UCSD-AML1 (cell line): ENCODE measurements around the gene SLC27A4.
A peak's percentile ranks its signal among the peaks of the same experiment; 100 is the strongest.
"Not testable (repeated sequence)": the region's sequence is repeated elsewhere in the genome, so short reads cannot be mapped to it uniquely, and the experiment has no call there.

Experiments
- DNase-seq: peaks from one replicate; lab custom pipeline; 2025; ENCODE audit not compliant: unreplicated experiment; lab: John Stamatoyannopoulos, UW

Gene SLC27A4

DNA sequence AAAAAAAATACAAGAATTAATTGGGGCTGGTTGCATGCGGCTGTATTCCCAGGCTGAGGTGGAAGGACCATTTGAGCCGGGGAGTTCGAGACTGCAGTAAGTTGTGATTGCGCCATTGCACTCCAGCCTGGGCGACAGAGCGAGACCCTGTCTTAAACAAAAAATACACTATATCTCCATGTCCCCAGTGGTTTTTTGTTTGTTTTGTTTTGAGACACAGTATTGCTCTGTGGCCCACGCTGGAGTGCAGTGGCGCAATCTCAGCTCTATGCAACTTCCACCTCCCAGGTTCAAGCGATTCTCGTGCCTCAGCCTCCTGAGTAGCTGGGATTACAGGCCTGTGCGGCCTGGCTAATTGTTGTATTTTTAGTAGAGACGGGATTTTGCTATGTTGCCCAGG lies 16.5 kb upstream of the SLC27A4 start:
- no peak for DNase-seq

DNA sequence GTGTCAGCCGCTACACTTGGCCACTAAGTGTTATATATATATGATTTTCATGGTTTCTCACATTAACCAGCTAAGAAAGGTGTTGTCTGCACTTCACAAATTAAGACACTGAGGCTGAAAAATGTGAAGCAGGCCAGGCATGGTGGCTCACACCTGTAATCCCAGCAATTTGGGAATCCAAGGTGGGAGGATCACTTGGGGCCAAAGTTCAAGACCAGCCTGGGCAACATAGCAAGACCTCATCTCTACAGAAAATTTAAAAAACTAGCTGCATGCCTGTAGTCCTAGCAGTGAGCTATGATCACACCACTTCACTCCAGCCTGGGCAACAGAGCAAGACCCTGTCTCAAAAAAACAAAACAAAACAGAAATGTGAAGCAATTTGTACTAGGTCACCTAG lies 15.9 kb upstream of the SLC27A4 start:
- DNase-seq = no peak

DNA sequence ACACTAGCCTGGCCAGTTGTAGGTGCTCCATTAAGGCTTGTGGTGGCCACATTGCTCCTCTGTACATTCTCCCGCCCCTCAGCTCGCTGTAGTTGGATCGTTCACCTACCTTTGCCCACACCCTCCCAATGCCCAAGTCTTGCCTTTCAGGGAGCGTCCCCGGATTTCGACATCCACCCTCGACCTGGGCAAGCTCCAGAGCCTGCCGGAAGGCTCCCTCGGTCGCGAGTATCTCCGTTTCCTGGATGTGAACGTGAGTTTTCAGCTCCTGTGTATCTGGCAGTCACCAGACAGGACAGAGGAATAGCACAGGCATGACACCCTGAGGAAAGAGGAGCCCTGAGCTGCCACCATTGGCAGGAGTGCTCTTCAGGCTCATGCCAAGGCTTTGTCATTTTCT lies 14.7 kb upstream of the SLC27A4 start:
- no peak for DNase-seq

DNA sequence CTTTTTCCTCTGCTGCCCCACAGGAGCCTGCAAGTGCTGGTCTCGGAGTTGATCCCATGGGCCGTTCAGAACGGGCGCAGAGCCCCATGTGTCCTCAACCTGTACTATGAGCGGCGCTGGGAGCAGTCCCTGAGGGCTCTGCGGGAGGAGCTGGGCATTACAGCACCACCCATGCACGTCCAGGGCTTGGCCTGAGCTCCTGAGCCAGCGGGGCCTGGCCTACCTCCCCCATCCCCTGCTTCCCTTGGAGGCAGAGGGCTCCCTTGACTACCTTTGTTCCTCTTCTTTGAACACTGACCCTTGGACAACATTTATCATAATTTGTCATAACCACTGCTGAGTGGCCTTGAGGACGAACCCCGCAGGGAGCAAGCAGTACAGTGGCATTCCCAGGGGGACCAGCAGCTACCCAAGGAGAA lies 6.9 kb upstream of the SLC27A4 start:
- no peak for DNase-seq

DNA sequence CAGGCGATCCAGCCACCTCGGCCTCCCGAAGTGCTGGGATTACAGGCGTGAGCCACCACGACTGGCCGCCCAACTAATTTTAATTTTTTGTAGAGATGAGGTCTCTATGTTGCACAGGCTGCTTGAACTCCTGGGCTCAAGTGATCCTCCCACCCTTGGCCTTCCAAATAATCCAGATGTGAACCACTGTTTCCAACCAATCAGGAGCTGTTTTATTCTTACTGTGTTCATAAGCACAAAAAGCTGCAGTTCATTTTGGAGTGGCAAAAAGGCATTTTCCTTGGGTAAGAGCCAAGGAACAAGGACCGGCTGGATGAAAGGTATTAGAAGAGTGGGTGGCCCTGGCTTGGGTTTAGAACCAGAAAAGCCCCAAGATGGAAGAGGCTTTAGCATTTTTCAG lies 5.2 kb upstream of the SLC27A4 start:
- DNase-seq = no peak

DNA sequence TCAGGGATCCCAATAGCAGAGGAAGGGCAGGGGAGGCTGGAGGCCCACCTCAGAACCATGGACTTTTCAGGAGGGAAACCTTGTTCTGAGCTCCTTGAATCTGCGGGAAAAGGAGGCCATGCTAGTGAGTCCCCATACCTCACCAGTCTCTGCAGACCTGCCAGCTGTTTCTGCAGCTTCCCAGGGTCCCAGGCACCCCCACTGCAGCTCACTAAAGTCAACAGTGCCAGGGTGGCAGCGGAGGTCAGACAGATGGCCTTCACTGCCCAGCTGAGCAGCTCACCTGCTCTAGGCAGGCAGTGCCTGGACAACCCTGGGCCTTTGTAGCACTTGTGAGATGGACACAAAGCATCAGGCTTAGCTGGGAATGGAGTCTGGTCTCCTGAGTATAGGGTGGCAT lies 4.4 kb upstream of the SLC27A4 start:
- no peak for DNase-seq

DNA sequence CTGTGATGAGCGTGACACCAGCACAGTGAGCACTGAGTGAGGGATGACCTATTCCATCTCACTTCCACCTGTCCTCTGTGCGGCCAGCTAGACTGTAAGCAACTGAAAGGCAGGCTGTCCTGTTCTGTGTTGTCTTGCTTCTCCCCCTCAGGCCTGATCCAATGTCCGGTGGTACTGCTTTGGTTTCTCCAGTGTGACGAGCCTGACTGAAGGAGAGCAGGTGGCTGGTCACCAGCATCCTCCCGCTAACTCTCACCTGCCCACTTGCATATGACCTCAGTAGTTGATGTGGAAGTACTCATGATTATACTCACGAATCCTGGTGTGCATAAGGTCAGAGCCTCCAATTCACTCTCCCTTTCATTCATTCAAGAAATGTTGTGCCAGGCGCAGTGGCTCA lies 2.4 kb upstream of the SLC27A4 start:
- no peak for DNase-seq

DNA sequence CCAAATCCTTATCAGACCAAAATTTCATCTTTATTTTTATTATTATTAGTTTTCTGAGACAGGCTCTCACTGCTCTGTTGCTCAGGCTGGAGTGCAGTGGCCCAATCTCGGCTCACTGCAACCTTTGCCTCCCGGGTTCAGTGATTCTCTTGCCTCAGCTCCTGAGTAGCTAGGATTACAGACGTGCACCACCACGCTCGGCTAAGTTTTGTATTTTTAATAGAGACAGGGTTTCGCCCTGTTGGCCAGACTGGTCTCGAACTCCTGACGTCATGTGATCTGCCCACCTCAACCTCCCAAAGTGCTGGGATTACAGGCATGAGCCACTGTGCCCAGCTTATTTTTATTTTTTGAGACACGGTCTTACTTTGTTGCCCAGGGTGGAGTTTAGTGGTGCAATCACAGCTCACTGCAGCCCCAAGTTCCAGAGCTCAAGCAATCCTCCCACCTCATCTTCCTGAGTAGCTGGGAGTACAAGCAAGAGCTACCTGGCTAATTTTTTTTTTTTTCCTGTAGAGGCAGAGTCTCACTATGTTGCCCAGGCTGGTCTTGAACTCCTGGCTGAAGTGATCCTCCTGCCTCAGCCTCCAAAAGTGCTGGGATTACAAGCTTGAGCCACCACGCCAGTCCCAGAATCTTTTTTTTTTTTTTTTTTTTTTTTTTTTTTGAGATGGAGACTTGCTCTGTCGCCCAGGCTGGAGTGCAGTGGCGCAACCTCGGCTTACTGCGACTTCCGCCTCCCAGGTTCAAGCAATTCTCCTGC lies 1.3 kb upstream of the SLC27A4 start:
- not testable (repeated sequence) for DNase-seq

DNA sequence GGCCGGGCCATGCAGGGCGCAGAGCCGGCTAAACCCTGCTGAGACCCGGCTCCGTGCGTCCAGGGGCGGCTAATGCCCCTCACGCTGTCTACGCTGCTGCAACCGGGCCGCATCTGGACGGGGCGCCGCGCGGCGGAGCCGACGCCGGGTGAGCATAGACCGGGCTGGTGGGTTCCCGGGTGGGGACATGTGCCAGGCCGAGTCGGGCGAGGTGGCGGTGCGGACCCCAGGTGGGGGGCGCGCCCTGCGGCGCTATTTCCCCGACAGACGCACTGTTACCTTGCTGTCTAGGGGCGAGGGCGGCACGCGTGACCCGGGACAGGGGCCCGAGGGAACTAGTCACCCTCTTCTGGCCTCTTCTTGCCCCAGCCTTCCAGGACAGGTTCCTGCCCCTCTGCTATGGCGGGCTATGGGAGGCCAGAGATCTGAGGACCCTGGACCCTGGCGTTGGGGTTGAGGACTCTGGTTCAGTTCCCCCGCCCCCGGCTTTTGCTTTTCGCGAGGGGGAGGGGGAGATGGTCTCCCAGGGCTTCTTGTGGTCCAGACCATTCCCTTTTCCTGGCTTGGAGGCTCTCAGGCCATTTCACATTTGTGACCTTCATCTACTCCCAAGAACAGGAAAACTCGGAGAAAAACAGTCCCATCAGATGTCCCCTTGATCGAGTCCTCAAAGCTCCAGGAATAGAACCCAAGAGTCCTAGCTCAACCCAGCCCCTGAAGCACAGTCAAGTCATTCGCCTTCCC lies 536 bp downstream of the SLC27A4 start:
- DNase-seq = no peak

DNA sequence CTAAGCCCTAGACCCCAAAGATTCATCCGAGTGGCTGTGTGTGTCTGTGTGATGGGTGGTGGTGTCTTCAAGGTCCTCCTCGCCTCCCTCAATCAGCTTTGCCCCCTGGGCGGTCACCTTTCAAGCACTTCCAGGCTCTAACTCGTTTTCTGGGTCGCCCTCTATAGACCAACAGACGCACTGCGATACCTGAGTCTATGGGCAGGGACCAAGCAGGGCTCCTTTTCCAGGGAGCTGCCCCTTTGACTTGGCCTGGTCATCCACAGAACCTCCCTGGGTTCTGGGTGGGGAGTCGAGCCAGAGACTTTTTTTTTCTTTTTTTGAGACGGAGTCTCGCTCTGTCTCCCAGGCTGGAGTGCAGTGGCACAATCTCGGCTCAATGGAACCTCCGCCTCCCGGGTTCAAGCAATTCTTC lies 1.1 kb downstream of the SLC27A4 start:
- DNase-seq = peak; percentile 59

DNA sequence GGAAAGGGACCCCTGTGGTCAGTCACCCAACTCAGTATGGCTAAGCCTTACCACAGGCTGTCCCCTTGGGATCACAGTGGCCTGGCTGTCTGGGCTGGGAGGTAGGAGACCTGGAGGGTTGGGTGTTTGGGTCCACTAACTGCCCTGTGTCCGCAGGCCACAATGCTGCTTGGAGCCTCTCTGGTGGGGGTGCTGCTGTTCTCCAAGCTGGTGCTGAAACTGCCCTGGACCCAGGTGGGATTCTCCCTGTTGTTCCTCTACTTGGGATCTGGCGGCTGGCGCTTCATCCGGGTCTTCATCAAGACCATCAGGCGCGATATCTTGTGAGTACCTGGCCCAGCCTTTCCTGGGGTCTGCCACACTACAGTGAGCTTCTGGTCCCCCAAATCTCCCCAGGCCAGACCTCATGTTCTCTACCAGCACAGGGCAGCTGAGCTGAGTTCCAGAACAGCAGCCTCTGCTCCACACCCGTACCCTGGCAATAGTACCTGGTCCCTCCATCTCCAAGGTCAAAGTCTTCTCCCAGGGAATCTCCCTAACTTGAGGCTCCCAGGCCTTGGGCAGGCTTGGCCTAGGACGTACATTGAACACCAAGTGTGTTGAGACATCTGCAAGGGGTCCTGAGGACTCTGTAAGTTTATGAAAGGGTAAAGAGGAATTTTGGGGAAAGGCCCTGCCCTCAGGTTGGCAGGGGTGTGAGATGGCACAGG lies 2.8 kb downstream of the SLC27A4 start:
- no peak for DNase-seq

DNA sequence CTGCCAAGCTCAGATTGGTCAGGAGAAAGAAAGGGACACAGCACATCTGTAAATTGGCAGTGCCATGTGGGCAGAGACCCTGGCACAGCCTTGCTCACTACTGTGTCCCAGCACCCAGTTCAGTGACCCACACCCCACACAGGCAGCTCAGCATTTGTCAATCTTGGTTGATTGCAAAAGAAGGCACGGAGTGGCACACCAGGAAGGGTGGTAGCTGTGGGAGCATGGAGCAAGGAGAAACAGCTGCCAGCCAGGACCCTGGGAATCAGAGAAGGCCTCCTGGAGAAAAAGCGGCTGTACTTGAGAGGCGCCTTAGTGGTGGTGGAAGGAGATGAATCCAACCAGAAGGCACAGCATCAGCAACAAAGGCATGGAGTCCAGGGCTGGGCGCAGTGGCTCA lies 3.5 kb downstream of the SLC27A4 start:
- no peak for DNase-seq

DNA sequence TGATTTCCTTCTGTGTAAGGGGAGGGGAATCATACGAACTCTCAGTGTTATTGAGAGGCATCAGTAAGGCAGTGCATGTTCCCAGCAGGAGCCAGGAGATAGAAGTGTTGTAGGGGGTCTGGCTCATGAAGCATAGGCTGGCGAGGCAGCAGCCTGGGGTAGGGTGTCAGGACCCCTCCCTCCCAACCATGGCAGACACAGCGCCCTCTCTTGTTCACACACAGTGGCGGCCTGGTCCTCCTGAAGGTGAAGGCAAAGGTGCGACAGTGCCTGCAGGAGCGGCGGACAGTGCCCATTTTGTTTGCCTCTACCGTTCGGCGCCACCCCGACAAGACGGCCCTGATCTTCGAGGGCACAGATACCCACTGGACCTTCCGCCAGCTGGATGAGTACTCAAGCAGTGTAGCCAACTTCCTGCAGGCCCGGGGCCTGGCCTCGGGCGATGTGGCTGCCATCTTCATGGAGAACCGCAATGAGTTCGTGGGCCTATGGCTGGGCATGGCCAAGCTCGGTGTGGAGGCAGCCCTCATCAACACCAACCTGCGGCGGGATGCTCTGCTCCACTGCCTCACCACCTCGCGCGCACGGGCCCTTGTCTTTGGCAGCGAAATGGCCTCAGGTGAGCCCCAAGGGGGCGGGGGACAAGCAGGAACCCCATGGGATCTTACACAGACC lies 4.7 kb downstream of the SLC27A4 start:
- no peak for DNase-seq

DNA sequence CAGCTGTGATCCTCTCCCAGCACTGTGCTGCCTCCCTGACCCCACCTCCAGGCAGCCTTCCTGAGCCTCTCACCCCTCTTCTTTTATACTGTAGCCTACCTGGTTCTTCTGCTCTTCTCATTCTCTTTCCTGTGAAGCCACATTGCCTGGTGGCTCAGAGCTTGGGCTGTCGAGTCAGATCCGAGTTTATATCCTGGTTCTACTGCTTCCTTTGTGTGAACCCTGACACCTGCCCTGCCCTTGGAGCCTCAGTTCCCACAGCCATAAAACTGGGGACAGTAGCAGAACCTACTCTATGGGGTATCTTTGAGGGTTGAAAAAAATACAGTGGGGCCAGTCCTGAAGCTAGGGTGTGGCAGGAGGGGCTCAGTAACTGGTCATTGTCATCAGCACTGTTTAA lies 8.8 kb downstream of the SLC27A4 start:
- DNase-seq = no peak

DNA sequence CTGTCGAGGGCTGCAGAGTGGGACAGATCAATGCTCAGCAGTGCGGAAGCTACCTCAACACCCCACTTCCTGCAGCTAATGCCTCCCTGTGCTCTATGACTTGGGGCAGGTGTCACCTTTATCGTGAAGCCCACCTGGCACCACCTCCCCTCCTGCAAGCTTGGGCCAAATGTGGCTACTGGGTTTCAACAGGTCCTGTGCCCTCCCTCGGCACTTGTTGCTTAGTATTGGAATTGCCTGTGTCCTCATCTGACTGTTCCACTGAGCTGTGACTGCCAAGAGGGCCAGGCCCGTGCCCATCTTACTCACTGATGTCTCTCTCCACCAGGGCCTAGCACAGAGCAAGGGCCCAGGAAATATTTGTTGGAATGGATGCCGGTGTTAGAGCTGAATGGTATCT lies 9.4 kb downstream of the SLC27A4 start:
- DNase-seq = no peak

DNA sequence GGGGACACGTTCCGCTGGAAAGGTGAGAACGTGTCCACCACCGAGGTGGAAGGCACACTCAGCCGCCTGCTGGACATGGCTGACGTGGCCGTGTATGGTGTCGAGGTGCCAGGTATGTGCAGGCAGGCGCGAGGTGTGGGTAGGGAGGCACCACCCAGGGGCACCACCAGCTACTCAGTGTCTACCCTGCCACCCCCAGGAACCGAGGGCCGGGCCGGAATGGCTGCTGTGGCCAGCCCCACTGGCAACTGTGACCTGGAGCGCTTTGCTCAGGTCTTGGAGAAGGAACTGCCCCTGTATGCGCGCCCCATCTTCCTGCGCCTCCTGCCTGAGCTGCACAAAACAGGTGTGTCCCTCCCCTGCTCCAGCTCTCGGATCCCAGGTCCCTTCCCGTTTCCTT lies 15.1 kb downstream of the SLC27A4 start:
- DNase-seq = no peak

DNA sequence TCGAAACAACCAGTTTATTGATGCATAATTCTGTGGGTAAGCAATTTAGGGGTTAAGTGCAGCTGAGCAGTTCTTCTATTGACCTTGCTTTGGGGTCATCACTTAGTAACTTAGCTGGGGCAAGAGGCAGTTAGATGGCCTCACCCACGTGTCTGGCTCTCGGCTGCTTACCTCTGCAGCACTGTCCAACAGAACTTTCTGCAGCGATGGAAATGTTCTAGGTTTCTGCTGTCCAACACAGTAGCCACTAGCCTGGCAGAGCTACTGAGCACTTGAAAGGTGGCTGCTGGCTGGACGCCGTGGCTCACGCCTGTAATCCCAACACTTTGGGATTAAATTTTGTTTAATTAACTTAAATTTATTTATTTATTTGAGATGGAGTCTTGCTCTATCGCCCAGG lies 17.8 kb downstream of the SLC27A4 start:
- DNase-seq = no peak

DNA sequence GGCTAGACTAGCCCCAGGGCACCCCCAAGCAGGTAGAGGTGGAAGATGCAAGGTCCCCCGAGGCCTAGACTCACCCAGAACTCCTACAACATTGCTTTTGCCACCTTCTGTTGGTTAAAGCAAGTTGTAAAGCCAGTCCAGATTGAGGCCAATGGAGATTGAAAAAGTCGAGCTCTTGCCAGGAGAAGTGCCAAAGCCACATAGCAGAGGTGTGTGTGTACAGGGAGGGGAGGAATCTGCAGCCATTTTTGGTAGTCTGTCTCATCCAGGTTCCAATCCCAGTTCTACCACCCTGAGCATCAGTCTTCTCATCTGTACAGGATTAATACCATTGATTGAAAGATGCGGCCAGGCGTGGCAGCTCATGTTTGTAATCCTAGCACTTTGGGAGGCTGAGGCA lies 18.5 kb downstream of the SLC27A4 start:
- DNase-seq = no peak

DNA sequence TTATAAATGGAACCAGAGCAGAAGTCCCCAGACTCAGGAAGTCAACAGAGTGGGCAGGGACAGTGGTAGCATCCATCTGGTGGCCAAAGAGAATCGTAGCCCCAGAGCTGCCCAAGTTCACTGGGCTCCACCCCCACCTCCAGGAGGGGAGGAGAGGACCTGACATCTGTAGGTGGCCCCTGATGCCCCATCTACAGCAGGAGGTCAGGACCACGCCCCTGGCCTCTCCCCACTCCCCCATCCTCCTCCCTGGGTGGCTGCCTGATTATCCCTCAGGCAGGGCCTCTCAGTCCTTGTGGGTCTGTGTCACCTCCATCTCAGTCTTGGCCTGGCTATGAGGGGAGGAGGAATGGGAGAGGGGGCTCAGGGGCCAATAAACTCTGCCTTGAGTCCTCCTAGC lies 20.5 kb downstream of the SLC27A4 start:
- no peak for DNase-seq

DNA sequence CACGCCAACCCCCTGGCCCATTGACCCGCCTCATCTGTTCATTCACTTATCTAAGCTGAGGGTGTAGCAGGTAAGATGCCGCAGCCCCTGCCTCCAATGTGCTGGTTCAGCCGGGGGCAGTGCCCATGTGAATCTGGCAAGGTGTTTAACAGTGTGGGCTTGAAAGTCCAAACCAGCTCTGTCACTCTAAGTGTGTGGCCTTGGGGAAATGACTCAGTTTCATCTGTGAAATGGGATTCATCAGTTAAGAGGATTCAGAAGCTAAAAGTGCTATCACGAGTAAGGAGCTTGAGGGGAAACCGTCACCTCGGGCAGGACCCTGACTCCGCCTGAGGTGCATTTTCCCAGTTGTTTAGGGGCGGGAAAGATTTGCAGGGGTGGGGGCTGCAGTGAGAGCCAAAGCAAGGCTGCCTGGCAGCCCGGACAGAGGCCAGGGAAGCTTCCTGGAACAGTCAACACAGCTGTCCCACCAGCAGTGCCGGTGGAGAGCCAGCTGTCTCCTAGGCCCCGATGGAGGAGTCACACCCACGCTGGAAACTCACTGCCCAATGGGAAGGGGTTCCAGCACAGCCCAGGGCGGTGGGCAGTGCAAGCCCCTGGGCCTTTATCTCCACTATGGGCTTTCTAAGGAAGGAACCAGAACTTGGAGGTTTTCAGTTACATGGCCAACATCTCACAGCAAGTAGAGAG lies 21.1 kb downstream of the SLC27A4 start:
- no peak for DNase-seq
